WTC11 (cell line): ENCODE data around the gene CEBPA.

Experiments
- CREB1 ChIP-seq: sonication (generic); formaldehyde crosslinking; IDR thresholded peaks from 2 replicates; pipeline ENCODE4 v1.8.0; 2023; ENCODE audit warnings: mild to moderate bottlenecking, missing genetic modification reagents
- ELF4 ChIP-seq: sonication (generic); formaldehyde crosslinking; IDR thresholded peaks from 2 replicates; pipeline ENCODE4 v1.8.1; 2022; ENCODE audit warnings: low read depth, mild to moderate bottlenecking, moderate library complexity, missing genetic modification reagents
- GABPB1 ChIP-seq: sonication (generic); formaldehyde crosslinking; IDR thresholded peaks from 2 replicates; pipeline ENCODE4 v1.8.1; 2023; ENCODE audit warnings: mild to moderate bottlenecking, missing genetic modification reagents
- SP1 ChIP-seq: sonication (generic); formaldehyde crosslinking; conservative IDR thresholded peaks from 2 replicates; pipeline ENCODE4 v1.8.1; 2022; ENCODE audit warnings: missing genetic modification reagents
- ZBTB43 ChIP-seq: sonication (generic); formaldehyde crosslinking; IDR thresholded peaks from 2 replicates; pipeline ENCODE4 v1.8.1; 2023; ENCODE audit warnings: mild to moderate bottlenecking, missing genetic modification reagents
- ZNF317 ChIP-seq: sonication (generic); formaldehyde crosslinking; IDR thresholded peaks from 2 replicates; pipeline ENCODE4 v1.8.1; 2023; ENCODE audit warnings: low read depth, mild to moderate bottlenecking, moderate library complexity, missing genetic modification reagents, borderline replicate concordance
- ZSCAN18 ChIP-seq: fragments of 250-450 bp; sonication (Bioruptor Pico); IDR thresholded peaks from 2 replicates; pipeline ENCODE4 v2.1.2; 2022; ENCODE audit warnings: mild to moderate bottlenecking, moderate library complexity
- TF ChIP-seq, protein P1 (sequence below): fragments of 200-600 bp; IDR thresholded peaks from 2 replicates; pipeline ENCODE4 v1.8.0; 2022; ENCODE audit warnings: antibody characterized with exemption

DNA sequence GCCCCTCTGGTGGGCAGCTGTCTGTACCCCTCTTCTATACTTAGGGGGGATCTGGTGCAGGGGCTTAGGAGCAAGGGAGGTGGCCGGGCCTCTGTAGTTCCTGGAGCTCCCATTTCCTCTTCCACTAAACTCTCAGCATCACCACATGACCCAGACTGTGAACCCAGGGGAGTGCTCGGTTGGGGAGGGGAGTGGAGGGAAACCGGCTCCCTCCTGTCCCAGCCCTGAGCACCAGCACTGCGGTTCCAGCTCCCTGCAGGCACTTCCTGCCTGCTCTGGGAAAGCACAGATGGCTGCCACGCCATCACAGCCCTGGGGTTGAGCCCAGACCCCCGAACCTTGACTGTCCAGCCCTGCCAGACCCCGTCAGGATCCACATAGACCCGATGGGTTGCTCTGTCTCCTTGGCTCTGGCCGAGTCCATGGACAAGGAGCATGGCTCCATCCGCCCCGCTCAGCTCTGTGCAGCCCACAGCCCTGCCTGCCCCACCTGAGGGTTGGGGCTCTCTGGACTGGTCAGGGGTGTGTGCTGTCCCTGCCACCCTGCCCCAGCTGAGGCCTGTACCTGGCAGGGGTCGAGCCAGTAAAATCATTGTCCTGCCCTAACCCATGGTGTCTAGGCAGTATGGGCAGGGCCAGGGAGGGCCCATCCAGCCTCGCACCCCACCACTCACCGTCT, 40.7 kb downstream of the CEBPA start:
- TF ChIP-seq CREB1 (CRISPR knock-in tag): no peak
- no peak for TF ChIP-seq SP1 (CRISPR knock-in tag)
- TF ChIP-seq, protein P1, sequence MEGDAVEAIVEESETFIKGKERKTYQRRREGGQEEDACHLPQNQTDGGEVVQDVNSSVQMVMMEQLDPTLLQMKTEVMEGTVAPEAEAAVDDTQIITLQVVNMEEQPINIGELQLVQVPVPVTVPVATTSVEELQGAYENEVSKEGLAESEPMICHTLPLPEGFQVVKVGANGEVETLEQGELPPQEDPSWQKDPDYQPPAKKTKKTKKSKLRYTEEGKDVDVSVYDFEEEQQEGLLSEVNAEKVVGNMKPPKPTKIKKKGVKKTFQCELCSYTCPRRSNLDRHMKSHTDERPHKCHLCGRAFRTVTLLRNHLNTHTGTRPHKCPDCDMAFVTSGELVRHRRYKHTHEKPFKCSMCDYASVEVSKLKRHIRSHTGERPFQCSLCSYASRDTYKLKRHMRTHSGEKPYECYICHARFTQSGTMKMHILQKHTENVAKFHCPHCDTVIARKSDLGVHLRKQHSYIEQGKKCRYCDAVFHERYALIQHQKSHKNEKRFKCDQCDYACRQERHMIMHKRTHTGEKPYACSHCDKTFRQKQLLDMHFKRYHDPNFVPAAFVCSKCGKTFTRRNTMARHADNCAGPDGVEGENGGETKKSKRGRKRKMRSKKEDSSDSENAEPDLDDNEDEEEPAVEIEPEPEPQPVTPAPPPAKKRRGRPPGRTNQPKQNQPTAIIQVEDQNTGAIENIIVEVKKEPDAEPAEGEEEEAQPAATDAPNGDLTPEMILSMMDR: no peak
- no peak for TF ChIP-seq ELF4 (CRISPR knock-in tag)
- TF ChIP-seq ZBTB43 (CRISPR knock-in tag): no peak
- no peak for TF ChIP-seq ZSCAN18
- TF ChIP-seq ZNF317 (CRISPR knock-in tag): no peak
- no peak for TF ChIP-seq GABPB1 (CRISPR knock-in tag)
